ENCODE measurements around the gene PPM1F.
"Not testable (repeated sequence)": the region's sequence is repeated elsewhere in the genome, so short reads cannot be mapped to it uniquely, and the experiment has no call there.

Gene PPM1F

DNA sequence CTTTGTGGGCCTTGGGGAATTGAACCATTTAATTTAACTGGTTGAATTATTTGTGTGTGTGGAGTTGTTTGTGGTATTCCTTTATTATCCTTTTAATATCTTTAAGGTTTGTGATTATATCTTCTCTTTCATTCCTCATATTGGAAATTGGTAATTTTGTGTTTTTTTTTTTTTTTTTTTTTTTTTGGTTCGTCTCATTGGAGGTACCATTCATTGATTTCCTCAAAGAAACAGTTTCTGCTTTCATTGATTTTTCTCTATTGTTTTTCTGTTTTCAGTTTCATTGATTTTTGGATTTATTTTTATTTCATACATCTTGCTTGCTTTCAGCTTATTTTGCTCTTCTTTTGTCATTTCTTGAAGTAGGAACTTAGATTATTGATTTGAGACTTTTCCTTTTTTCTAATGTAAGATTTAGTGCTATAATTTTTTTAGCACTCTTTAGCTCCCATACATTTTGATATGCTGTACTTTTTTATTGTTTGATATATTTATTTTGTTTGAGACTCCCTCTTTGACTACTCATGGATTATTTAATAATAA, 54.2 kb downstream of the PPM1F start:
- DNase-seq (ENCODE audit: low read depth in 1 of 2, low spot score in 1 of 2) = no peak

DNA sequence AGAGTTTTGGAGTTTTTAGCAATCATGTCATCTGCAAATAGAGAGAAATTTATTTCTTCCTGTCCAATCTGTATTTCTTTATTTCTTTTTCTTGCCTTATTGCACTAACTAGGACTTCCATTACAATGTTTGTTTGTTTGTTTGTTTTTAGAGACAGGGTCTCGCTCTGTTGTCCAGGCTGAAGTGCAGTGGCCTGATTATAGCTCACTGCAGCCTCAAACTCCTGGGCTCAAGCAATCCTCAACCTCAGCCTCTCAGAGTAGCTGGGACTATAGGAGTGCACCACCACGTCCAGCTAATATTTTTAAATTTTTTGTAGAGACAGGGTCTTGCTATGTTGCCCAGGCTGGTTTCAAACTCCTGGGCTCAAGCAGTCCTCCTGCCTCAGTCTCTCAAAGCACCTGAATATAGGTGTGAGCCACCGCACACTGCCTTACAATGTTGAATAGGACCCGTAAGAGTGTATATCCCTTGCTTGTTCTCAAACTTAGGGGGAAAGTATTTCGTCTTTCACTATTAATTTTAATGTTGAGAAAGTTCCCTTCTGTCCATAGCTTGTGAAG, 55.6 kb downstream of the PPM1F start:
- DNase-seq (ENCODE audit: low read depth in 1 of 2, low spot score in 1 of 2) = no peak

DNA sequence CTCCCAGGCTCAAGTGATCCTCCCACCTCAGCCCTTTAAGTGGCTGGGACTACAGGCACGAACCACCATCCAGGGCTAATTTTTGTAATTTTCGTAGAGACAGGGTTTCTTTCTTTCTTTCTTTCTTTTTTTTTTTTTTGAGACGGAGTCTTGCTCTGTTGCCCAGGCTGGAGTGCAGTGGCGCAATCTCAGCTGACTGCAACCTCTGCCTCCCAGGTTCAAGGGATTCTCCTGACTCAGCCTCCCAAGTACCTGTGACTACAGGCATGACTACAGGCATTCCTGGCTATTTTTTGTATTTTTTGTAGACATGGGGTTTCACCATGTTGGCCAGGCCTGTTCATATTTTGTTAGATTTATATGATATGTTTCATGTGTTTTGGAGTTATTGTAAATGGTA, 56.4 kb downstream of the PPM1F start:
- not testable (repeated sequence) for DNase-seq (ENCODE audit: low read depth in 1 of 2, low spot score in 1 of 2)

DNA sequence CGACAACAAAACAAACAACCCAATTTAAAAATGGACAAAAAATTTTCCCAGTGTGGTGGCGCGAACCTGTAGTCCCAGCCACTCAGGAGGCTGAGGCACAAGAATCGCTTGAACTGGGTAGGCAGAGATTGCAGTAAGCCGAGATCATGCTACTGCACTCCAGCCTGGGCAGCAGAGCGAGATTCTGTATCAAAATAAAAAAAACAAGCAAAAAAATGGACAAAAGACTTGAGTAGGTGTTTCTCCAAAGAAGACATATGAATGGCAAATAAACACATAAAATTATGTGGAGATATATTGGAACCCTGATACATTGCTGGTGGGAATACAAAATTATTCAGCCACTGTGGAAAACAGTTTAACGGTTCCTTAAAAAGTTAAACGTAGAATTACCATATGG, 57.8 kb downstream of the PPM1F start:
- DNase-seq (ENCODE audit: low read depth in 1 of 2, low spot score in 1 of 2) = no peak

DNA sequence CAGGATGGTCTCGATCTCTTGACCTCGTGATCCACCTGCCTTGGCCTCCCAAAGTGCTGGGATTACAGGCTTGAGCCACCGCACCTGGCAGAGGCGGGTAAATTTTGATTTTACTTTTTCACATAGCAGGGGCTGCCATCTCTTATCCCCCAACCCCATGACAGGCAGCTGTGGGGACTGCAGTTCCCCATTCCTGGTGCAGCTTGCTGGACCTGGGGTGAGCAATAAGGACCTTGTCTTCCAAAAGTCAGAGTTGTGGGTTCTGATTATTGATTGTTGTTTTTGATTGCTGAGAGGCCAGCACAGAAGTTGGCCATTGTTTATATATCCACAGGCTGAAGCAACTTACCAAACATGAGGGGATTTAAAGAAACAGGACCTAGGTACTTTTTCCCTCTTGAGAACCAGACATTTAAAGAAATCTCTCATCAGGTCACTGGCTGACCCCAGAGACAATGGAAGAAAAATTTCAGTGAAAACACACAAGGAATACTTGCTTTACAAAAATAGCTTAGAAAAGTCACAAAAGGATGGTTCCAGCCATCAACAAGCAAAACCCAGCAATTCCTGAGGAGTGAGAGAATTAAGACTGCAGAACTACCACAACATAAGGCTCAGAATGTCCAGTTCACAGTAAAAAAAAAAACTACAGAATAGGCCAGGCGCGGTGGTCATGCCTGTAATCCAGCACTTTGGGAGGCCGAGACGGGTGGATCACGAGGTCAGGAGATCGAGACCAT, 63.2 kb downstream of the PPM1F start:
- no peak for DNase-seq (ENCODE audit: low read depth in 1 of 2, low spot score in 1 of 2)

DNA sequence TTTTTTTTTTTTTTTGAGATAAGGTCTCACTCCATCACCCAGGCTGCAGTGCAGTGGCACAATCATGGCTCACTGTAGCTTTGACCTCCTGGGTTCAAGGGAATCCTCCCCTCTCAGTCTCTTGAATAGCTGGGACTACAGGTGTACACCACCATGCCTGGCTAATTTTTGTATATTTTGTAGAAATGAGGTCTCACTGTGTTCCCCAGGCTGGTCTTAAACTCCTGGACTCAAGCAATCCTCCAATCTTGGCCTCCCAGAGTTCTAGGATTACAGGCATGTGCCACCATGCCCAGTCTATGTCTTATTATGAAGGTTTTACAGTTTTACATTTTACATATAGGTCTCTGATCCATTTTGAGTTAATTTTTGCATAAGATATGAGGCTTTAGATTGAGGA, 64.8 kb downstream of the PPM1F start:
- DNase-seq (ENCODE audit: low read depth in 1 of 2, low spot score in 1 of 2) = no peak

DNA sequence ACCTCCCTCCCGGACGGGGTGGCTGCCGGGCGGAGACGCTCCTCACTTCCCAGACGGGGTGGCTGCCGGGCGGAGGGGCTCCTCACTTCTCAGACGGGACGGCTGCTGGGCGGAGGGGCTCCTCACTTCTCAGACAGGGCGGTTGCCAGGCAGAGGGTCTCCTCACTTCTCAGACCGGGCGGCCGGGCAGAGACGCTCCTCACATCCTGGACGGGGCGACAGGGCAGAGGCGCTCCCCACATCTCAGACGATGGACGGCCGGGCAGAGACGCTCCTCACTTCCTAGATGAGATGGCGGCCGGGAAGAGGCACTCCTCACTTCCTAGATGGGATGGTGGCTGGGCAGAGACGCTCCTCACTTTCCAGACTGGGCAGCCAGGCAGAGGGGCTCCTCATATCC, 68.7 kb downstream of the PPM1F start:
- DNase-seq (ENCODE audit: low read depth in 1 of 2, low spot score in 1 of 2) = not testable (repeated sequence)

DNA sequence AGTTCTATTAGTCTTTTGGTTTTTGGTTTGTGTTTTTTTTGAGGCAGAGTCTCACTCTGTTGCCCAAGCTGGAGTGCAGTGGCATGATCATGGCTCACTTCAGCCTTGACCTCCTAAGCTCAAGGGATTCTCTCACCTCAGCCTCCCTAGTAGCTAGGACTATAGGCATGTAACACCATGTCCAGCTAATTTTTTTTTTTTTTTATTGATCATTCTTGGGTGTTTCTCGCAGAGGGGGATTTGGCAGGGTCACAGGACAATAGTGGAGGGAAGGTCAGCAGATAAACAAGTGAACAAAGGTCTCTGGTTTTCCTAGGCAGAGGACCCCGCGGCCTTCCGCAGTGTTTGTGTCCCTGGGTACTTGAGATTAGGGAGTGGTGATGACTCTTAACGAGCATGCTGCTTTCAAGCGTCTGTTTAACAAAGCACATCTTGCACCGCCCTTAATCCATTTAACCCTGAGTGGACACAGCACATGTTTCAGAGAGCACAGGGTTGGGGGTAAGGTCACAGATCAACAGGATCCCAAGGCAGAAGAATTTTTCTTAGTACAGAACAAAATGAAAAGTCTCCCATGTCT, 69.8 kb downstream of the PPM1F start:
- not testable (repeated sequence) for DNase-seq (ENCODE audit: low read depth in 1 of 2, low spot score in 1 of 2)

DNA sequence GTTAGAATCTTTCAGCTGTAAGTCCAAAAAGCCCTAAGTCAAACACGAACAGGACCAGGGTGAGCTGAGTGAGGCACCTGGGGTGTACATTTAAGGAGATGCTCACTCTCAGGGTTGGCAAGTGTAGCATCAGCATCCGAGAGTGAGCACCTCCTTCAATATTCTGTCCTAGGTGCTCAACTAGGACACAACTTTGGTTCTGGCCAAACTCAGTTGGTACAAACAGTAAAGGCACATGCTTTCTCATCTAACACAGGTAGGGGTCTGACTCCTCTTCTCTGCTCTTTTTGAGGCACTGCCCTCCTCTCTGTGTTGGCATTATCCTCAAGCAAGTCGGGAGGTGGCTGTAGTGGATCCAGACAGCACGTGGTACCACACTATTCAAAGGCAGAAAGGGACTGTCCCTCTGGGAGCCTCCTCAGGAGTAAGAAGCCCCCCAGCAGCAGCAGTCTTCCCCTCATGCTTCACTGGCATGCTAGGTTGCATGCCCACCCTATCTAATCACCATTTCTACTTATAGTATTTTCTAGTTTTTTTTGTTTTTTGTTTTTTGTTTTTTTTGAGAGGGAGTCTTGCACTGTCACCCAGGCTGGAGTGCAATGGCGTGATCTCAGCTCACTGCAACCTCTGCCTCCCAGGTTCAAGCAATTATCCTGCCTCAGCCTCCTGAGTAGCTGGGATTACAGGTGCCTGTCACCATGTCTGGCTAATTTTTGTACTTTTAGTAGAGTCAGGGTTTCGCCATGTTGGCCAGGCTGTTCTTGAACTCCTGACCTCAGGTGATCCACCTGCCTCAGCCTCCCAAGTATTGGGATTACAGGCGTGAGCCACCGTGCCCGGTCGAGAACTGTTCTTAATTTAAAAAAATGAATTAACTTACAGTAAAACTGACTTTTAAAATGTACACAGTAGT, 70.6 kb downstream of the PPM1F start:
- no peak for DNase-seq (ENCODE audit: low read depth in 1 of 2, low spot score in 1 of 2)

DNA sequence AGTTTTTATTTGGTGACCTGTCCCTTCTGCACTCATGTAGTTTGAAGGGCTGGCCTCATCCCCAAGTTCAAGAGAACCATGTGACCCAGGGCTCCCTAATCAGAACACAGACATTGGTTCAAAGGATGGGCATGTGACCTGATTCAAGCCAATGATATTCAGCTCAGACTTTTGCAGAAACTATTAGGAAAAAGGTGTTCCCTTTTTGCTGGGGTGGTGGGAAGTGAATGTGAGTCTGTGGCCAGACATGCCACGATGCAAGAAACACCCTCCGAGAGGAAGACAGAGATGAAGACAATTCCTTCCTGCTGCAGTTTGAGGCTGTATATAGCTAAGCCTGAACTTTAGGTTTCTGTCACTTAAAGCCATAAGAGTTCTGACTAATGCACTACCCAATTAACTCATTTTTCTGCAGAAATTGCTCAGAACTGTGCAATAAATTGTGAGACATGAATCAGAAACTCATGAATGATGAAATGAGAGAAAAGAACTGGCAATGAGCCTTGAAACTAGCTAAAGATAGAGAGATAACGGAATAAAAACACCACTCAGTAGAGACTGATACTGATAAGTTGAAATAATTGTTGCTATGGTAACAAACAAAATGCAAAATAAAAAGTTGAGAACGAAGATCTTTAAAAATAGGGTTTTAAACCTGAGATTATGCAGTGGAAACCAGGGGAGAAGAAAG, 76.0 kb downstream of the PPM1F start:
- no peak for DNase-seq (ENCODE audit: low read depth in 1 of 2, low spot score in 1 of 2)

DNA sequence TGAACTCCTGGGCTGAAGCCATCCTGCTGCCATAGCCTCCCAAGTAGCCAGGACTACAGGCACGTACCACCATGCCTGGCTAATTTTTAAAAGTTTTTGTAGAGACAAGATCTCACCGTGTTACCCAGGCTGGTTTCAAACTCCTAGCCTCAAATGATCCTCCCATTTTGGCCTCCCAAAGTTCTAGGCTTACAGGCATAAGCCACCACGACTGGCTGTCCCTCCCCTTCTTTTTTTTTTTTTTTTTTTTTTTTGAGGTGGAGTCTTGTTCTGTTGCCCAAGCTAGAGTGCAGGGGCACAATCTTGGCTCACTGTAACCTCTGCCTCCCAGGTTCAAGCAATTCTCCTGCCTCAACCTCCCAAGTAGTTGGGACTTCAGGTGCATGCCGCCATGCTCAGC, 77.7 kb downstream of the PPM1F start:
- DNase-seq (ENCODE audit: low read depth in 1 of 2, low spot score in 1 of 2) = not testable (repeated sequence)

DNA sequence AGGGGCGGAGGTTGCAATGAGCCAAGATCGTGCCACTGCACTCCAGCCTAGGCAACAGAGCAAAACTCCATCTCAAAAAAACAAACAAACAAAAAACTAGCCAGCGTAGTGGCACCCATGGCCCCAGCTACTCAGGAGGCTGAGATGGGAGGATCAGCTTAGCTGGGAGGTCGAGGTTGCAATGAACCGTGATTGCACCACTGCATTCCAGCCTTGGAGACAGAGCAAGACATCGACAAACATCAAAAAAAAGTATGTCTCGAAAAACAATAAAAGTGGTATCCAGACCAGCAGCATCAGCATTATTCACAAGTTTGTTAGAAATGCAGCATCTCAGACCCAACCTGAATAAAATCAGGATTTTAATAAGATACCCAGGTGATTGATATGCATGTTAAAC, 79.0 kb downstream of the PPM1F start:
- no peak for DNase-seq (ENCODE audit: low read depth in 1 of 2, low spot score in 1 of 2)

DNA sequence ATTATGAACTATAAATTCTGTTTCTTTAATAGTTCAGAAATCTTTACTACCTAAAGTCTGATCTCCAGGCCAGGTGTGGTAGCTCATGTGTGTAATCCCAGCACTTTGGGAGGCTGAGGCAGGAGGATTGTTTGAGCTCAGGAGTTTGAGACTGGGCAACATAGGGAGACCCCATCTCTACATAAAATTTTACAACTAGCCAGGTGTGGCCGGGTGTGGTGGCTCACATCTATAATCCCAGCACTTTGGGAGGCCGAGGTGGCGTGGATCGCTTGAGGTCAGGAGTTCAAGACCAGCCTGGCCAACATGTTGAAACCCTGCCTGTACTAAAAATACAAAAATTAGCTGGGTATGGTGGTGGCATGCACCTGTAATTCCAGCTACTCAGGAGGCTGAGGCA, 79.9 kb downstream of the PPM1F start:
- not testable (repeated sequence) for DNase-seq (ENCODE audit: low read depth in 1 of 2, low spot score in 1 of 2)

All from stimulated activated CD4-positive, alpha-beta T cell treated with anti-CD3 and anti-CD28 coated beads, Interleukin-15, amount 100 ng/mL, for 1 hour (primary cell).